Measurements from ENCODE around the gene WNT9A.

WNT9A gene

GRCh38 chr1:227924168-227924832 lies 23.4 kb downstream of the WNT9A start:
- no peak for DNase-seq

GRCh38 chr1:227923353-227924167 lies 24.2 kb downstream of the WNT9A start:
- no peak for DNase-seq

GRCh38 chr1:227922501-227923352 lies 25.0 kb downstream of the WNT9A start:
- DNase-seq = no peak

GRCh38 chr1:227921461-227922185 lies 26.1 kb downstream of the WNT9A start:
- DNase-seq = no peak

- DNase-seq = no peak
These were observed 26.8 kb downstream of the WNT9A start for GRCh38 chr1:227920896-227921295.

- no peak for DNase-seq
These were observed 27.3 kb downstream of the WNT9A start for GRCh38 chr1:227920426-227920825.

- no peak for DNase-seq
These were observed 27.8 kb downstream of the WNT9A start for GRCh38 chr1:227919906-227920305.

- DNase-seq = no peak
These were observed 29.0 kb downstream of the WNT9A start for GRCh38 chr1:227918736-227919135.

GRCh38 chr1:227918083-227918700 lies 29.5 kb downstream of the WNT9A start:
- no peak for DNase-seq

GRCh38 chr1:227917081-227917950 lies 30.4 kb downstream of the WNT9A start:
- DNase-seq = no peak

- DNase-seq = no peak
These were observed 31.1 kb downstream of the WNT9A start for GRCh38 chr1:227916655-227917054.

GRCh38 chr1:227915564-227916553 lies 31.9 kb downstream of the WNT9A start:
- no peak for DNase-seq

- no peak for DNase-seq
These were observed 32.8 kb downstream of the WNT9A start for GRCh38 chr1:227914801-227915563.

GRCh38 chr1:227913764-227914721 lies 33.7 kb downstream of the WNT9A start:
- no peak for DNase-seq

GRCh38 chr1:227913396-227913763 lies 34.4 kb downstream of the WNT9A start:
- DNase-seq = no peak

- DNase-seq = no peak
These were observed 34.9 kb downstream of the WNT9A start for GRCh38 chr1:227912866-227913265.

GRCh38 chr1:227911376-227911775 lies 36.4 kb downstream of the WNT9A start:
- DNase-seq = no peak

All from effector CD8-positive, alpha-beta T cell (primary cell).